22Rv1 (cell line): Measurements from ENCODE around the gene KYNU.

ENCODE experiments used
- H3K27ac ChIP-seq: fragments of 450-650 bp; 2 replicates; pipeline ENCODE4 v1.5.1; 2017
- CTCF ChIP-seq: fragments of 450-650 bp; IDR thresholded peaks from 2 replicates; pipeline ENCODE4 v1.5.1; 2017; ENCODE audit warnings: mild to moderate bottlenecking
- ZFX ChIP-seq: fragments of 450-650 bp; IDR thresholded peaks from 2 replicates; pipeline ENCODE4 v1.6.1; 2017; ENCODE audit warnings: antibody characterized with exemption, borderline replicate concordance

Gene KYNU

DNA sequence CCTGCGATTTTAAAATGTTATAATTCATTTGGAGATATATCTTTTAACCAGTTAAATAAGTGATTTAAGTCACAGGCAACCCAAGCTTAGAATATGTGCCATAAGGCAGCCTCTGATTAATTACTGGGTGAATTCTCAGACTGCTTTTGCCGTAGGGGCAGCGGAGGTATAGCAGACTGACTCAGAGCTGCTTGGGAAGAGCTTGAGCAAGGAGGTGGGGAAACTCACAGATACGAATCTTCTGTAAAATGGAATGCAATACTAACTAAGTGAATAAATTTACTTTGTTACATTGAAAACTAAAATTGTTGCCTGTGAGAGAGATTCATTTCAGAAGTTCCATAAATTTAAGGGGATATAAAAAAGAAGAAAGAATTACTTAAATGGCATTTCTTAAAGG lies 115.4 kb downstream of the KYNU start:
- no peak for TF ChIP-seq ZFX
- TF ChIP-seq CTCF = no peak
- no peak overlapping the region for H3K27ac ChIP-seq

GRCh38 chr2:142993771-142994170 lies 116.3 kb downstream of the KYNU start:
- H3K27ac ChIP-seq = no peak overlapping the region
- TF ChIP-seq CTCF (no peak), ZFX (no peak)

- H3K27ac ChIP-seq = no peak overlapping the region
- TF ChIP-seq CTCF (no peak), ZFX (no peak)
Measured at GRCh38 chr2:142994665-142995064, 117.2 kb downstream of the KYNU start.

DNA sequence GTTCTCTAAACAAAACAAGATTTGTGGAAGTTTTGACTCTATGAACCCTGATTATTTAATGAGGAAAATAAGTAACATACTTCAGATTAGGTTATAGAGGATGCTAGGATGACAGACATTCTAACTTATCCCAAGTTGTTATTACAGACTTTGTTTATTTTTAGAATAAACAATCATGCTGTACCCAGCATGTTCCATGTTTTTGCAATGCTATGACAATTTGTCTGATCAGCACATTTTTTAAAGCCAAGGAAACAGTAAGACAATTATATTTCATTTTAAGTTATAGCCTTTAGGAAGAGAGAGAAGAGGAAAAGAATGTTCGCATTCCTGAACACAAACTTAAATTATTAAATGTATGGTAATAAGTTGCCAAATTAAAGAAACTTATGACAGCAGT lies 119.8 kb downstream of the KYNU start:
- TF ChIP-seq ZFX (no peak), CTCF (no peak)
- no peak overlapping the region for H3K27ac ChIP-seq

GRCh38 chr2:143000599-143000998 lies 123.1 kb downstream of the KYNU start:
- TF ChIP-seq CTCF (no peak), ZFX (no peak)
- H3K27ac ChIP-seq = no peak overlapping the region

DNA sequence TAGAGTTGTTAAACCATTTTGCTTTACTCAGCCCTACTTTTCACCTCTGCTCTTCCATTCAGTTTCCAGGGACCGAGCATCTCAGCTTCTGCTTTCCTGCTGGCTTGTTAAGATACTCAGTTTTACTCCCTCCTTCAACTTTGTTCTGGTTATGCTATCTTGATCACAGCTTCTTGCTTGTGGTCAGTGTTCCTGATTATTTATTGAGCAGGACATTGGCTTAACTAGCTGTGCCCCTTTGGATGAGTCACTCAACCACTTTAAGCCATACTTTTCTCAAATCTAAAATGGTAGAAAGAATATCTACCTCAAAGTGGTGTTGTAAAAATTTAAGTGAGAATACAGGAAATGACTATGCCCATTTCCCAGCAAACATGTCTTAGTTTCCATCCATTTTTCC lies 124.0 kb downstream of the KYNU start:
- TF ChIP-seq CTCF (no peak), ZFX (no peak)
- no peak overlapping the region for H3K27ac ChIP-seq

DNA sequence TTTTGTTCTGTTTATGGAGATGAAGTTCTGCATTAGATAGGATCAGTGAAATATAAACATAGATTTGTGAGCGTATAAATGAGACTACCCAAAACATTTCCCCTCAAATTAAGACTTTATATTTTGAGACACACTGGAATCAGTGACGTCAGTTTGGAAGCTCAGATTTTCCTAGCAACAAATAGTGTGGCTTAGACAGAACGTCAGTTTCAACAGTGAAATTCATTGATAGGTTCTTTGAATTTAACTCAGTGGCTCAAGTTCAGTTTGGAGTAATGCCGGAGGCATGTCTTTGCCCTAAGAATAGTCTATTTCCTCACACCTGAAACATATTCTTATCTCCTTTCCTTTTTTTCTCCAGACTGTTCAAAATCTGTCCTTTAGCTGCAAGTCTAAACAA lies 138.2 kb downstream of the KYNU start:
- no peak overlapping the region for H3K27ac ChIP-seq
- TF ChIP-seq ZFX (no peak), CTCF (no peak)
